ENCODE data around the gene TRIM24.

Gene TRIM24

DNA sequence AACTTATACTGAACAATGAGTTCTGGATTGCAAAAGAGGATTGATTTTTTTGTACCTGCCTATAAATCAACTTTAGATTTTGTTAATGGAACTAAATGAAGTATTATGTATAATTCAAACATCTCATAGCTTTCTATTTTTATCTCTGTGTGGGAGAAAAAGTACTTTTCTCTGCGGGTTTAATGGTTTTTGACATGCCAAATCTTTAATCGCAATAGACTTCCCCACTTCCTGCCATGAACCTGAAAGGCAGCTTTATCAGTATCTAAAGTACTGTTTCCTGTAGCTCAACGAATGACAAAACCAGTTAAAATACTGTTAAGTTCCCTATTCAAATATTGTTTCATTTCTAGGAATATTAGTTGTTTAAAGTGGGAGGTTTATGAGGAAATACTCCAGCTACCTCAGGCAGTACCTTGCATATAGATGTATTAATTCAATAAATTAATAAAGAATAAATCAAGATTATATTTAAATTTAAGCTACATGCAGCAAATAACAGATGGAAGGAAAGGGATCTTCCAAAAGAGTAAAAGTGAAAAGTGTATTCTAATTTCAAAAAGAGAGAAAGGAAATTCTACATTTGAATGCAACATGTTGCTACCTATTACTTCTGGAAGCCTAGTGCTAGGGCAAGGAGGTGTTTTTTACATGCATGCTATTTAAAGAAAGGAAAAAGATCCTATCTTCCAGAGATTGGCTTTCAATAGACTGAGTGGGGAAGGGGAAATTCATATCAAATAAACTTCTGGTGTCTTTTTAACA lies 165.2 kb downstream of the TRIM24 start:
- DNase-seq (ENCODE audit: low spot score), result no peak

DNA sequence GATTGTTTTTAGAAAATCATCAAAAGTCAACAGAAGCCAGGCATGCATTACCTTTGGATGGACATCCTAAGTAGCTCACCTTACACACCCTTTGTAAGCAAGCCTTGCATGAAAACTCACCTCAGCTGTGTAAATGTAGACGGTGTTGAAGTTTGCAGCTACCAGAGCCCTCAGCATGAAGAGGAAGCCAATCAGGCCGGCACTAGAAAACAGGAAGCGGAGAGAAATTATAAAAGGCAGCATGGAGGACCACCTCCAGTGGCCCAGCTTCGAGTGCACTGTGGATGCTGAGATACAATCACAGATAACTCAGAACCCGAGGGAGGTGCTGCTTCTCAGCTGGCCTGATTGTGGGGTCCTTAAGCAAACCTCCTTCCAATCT lies 165.8 kb downstream of the TRIM24 start:
- no peak for DNase-seq (ENCODE audit: low spot score)

DNA sequence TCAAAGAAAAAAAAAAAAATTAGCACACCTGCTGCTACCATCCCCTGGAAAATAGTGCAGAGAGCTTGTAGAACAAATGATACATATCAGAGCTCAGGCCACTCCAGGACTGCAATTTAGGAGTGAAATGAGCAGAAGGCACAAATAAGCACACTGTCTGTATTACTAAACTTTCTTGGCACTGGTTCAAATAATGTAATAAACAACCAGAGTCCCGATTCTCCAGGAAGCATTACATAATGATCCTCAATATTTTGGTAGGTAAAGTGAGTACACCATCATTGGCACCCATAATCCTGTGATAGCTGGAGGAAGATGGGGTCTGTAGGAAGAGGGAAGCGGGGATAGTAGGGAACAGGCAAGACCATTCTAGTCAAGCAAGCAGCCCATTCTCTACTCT lies 166.8 kb downstream of the TRIM24 start:
- DNase-seq (ENCODE audit: low spot score), result no peak

DNA sequence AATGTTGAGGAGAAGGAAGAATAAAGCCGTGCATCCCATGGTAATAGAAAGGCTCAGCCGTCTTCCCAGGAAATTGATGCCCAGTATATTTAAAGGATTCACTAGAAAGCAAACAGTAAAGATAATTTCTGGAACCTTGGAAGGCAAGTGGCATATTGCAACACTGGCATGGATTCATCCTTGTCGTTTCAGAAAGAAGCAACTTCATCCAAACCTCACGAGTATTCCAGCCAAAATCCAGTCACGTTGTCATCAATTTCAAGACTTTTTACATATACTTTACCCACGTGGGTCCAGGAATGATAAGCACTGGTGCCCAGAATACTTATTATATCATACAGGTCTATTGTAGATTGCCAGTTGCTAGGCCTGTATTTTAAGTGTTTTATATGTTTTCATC lies 167.3 kb downstream of the TRIM24 start:
- DNase-seq (ENCODE audit: low spot score), result no peak

DNA sequence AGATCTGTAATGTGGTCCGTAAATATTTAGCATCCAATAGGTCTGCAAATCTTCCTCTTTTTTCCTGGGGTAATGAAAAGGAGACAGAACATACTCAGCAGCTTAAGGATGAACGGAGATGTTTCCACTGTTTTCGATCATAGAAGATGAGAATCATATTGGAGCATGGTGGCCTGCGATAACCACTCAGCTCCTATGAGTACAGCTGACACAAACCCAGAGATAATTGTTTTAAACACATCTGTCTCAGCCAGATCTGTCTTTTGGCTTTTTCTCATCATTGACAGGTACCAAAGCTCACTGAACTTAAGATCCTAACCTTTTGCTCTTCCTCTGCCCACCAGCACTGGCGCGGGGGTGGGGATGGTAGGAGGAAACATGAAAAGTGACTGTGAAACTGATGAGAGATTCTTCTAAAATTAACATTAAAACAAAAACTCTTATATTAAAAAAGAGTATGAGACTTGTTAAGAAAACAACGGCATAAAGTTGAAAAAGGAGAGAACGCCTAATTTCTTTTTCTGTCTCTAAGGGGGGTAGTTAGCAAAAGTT lies 170.1 kb downstream of the TRIM24 start:
- DNase-seq (ENCODE audit: low spot score), result no peak

DNA sequence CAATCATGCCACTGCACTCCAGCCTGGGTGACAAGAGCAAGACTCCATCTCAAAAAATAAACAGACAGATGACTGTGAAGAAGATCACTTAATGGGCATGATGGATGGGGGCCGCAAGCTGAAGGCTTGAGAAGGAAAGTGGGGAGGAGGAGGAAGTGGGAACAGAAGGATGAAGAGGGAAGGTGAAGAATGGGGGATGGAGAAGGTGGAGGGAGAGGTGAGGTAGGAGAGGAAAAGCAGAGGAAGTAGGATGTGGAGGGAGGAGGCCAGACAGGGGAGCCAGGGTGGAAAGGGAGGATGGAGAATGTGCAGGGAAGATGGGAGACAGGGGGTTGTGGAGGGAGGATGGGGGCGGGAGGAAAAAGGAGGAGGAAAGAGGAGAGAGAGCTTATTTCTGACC lies 172.3 kb downstream of the TRIM24 start:
- no peak for DNase-seq (ENCODE audit: low spot score)

DNA sequence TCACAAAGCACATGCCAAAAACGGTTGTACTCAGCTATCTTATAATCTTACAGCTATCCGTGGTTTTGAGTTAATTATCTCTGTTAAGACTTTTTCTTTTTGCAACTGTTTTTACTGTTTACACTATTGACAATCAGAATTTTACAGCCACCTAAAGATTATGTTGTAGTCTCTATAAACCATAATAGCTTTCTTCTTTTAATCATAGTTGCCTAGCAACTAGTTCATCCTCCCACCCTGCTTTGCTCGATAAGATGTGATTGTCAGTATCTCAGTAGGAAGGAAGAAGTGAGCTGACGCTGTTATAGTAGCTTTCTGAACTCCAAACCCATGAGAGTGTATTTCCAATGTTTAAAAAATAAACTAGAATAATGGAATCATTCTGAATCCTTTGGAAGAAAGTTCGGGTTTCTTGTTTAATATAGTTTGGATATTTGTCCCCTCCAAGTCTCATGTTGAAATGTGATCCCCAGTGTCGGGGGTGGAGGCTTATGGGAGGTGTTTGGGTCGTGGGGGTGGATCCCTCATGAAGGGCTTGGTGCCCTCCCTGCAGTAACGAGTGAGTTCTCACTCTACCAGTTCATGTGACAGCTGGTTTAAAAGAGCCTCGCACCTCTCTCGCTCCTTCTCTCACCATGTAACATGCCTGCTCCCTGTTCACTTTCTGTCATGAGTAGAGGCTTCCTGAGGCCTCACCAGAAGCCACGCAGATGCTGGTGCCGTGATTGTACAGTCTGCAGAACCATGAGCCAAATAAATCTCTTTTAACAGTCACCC lies 173.0 kb downstream of the TRIM24 start:
- DNase-seq (ENCODE audit: low spot score), result no peak
